IPS DF 6.9 (cell line): Measurements from ENCODE around the gene FBXO31.

Source experiments
- DNase-seq: peaks from one replicate; pipeline ENCODE4 v3.0.0-alpha.2; 2013; ENCODE audit warnings: low read depth, low spot score
- H3K27ac ChIP-seq: one replicate; pipeline ENCODE4 v1.5.1; 2013; ENCODE audit warnings: low read length, control low read depth
- H3K27me3 ChIP-seq: 2 replicates; pipeline ENCODE4 v1.6.1; 2013; ENCODE audit warnings: mild to moderate bottlenecking, low read length; ENCODE audit not compliant: control insufficient read depth, insufficient read depth
- H3K36me3 ChIP-seq: 2 replicates; pipeline ENCODE4 v1.6.1; 2013; ENCODE audit warnings: low read length; ENCODE audit not compliant: control insufficient read depth, insufficient read depth
- H3K4me1 ChIP-seq: 2 replicates; pipeline ENCODE4 v1.6.1; 2013; ENCODE audit warnings: low read length; ENCODE audit not compliant: control insufficient read depth, insufficient read depth
- H3K4me3 ChIP-seq: 2 replicates; pipeline ENCODE4 v1.5.1; 2013; ENCODE audit warnings: mild to moderate bottlenecking, low read length
- H3K9me3 ChIP-seq: 2 replicates; pipeline ENCODE4 v1.6.1; 2013; ENCODE audit warnings: low read length, inconsistent platforms; ENCODE audit not compliant: control insufficient read depth, insufficient read depth
- WGBS: extraction: QIAGEN DNeasy Blood & Tissue Kit; methylation state at CpG from one replicate; pipeline ENCODE4 v1.1.7; 2013; ENCODE audit warnings: mixed read lengths, missing lambda C conversion rate; ENCODE audit not compliant: insufficient read length, insufficient coverage; 5-methylcytosine and 5-hydroxymethylcytosine counted together

FBXO31 gene

DNA sequence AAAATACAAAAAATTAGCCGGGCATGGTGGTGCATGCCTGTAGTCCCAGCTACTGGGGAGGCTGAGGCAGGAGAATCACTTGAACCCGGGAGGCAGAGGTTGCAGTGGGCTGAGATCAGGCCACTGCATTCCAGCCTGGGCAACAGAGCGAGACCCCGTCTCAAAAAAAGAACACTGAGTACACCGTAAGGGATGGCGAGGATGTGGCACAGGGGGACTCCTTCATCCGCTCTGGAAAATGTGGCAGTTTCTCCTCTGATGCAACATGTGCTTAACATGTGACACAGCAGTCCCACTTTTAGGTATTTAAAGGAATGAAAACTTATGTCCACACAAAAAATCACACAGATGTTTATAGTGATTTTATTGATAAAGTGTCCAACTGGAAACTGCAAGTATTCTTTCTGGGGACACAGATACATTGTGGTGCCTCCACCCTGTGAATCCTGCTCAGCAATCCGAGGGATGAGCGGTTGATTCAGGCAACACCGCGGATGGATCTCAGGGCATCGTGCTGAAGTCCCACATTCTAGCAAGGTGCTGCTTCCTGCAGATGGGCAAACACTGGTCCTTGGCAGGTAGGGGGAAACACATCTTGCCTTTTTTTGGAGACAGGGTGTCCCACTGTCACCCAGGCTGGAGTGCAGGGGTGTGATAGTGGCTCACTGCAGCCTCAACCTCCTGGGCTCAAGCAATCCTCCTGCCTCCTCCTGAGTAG, 62.9 kb downstream of the FBXO31 start:
- H3K4me1 ChIP-seq = no peaks in the 10 kb centered on the region; the same call in 1 of the 2 replicates
- no peaks in the 10 kb centered on the region for H3K9me3 ChIP-seq
- DNase-seq = no peak
- no peaks in the 10 kb centered on the region for H3K27me3 ChIP-seq
- no CpG with 5 or more reads among the region's 12 CpGs for WGBS
- no peak overlapping the region for H3K27ac ChIP-seq
- H3K4me3 ChIP-seq = no peak overlapping the region
- H3K36me3 ChIP-seq = no peaks in the 10 kb centered on the region; the same call in 1 of the 2 replicates

DNA sequence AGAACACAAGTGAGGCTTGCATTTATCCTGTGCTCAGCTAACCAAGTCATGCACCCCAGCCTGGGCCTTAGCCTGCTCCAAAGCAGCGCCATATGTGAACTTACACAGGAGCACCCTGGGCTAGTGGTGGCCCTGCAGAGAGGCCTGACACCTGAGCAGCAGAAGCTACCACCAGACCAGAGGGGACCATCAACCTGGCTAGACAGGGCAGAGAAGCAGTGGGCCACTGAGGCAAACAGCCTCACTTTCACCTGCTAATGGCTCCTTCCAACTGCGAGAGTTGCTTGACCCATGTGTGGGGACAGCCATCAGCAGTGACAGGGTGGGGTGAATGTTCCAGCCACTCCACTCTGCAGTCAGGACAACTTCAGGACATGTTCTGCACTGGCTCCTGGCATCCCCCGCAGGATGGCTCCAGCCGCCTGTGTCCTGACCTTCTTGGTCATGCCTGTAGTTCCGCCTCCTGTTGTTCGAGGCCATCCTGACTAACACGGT, 63.5 kb downstream of the FBXO31 start:
- H3K4me3 ChIP-seq = no peak overlapping the region
- H3K27ac ChIP-seq = no peak overlapping the region
- H3K36me3 ChIP-seq = no peaks in the 10 kb centered on the region; the same call in 1 of the 2 replicates
- no peaks in the 10 kb centered on the region; the same call in 1 of the 2 replicates for H3K4me1 ChIP-seq
- WGBS = no CpG with 5 or more reads among the region's 7 CpGs
- DNase-seq = no peak
- no peaks in the 10 kb centered on the region for H3K27me3 ChIP-seq
- no peaks in the 10 kb centered on the region for H3K9me3 ChIP-seq

DNA sequence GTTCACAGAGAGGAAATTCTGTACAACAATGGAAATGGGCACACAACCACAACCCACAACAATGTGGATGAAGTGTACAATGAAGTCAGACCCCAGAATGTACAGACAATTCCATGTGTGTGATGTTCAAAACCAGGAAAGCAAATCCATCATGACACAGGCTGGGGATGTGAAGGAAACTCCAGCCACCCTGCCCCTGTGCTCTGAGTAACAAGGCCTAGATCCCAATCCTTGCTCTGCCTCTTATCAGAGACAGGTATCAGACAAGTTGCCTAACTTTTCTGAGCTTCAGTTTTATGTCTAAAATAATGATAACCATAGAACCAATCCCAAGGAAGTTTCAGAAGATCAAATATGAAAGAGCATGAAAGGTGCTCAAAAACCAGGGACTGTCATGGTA, 64.6 kb downstream of the FBXO31 start:
- Histone ChIP-seq H3K4me1 (no peaks in the 10 kb centered on the region; the same call in 1 of the 2 replicates), H3K9me3 (no peaks in the 10 kb centered on the region), H3K27me3 (no peaks in the 10 kb centered on the region), H3K4me3 (no peak overlapping the region), H3K36me3 (no peaks in the 10 kb centered on the region; the same call in 1 of the 2 replicates), H3K27ac (no peak overlapping the region)
- DNase-seq = no peak

DNA sequence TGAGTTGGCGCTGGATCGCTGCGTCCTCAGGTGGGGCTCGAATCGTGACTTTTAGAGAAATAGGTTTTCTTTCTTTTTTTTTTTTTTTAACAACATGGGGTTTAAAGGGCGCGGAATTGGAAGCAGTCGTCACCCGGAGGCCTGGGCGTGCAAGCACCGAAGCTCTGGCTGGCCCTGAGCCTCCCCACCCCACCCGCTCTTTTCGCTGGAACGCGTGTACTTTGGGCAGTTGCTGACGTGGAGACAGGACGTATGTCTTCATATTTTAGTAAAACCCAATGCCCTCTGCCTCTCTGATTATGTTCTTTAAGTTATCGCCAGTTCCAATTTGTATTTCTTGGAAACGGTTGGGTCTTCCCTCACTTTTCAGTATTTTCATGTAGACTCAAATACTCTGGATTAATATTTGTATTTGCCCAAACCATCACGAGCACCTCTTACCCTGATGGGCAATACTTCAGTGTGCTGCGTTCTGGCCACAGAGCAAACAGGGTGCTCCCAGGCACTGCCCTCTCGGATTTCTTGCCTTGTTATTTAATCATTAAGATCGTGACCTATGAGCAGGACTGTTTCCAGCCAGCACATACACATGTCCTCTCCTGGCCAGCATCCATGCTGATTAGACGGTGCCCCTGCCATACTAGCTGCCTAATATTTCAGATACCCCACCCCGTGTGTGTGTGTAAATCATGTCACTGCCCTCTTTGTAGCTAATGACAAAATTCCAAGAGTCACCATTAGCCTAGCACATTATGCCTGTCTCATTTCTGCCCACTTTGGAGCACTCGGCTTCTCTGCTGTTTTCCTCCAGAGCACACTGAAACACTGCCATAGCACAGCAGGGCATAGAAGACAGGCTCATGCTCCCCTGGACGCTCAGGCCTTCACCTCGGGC, 65.6 kb downstream of the FBXO31 start:
- Histone ChIP-seq H3K36me3 (no peaks in the 10 kb centered on the region), H3K27ac (no peak overlapping the region), H3K9me3 (no peaks in the 10 kb centered on the region), H3K4me3 (peak overlapping the region; percentile 82), H3K27me3 (no peaks in the 10 kb centered on the region), H3K4me1 (no peaks in the 10 kb centered on the region)
- DNase-seq = no peak
- WGBS = no CpG with 5 or more reads among the region's 28 CpGs

GRCh38 chr16:87316923-87317749, 66.4 kb downstream of the FBXO31 start, which contains the start of gene C16orf95:
Gene C16orf95, minus strand, starts transcription at chr16:87317392. Its CDS starts 150 bp downstream, at chr16:87317242.
- no peaks in the 10 kb centered on the region for H3K9me3 ChIP-seq
- H3K36me3 ChIP-seq = no peaks in the 10 kb centered on the region
- no peaks in the 10 kb centered on the region for H3K27me3 ChIP-seq
- no peaks in the 10 kb centered on the region for H3K4me1 ChIP-seq
- no peak within 1 kb of the TSS for H3K27ac ChIP-seq
- DNase-seq = peak; percentile 87
- no CpG with 5 or more reads among the region's 64 CpGs for WGBS
- peak within 1 kb of the TSS; percentile 82 for H3K4me3 ChIP-seq

- no peak for DNase-seq
- no peaks in the 10 kb centered on the region for H3K27me3 ChIP-seq
- H3K9me3 ChIP-seq = no peaks in the 10 kb centered on the region
- H3K36me3 ChIP-seq = no peaks in the 10 kb centered on the region
- WGBS = no CpG with 5 or more reads among the region's 4 CpGs
- H3K4me3 ChIP-seq = peak overlapping the region; percentile 82; the same call in 1 of the 2 replicates
- H3K27ac ChIP-seq = no peak overlapping the region
- H3K4me1 ChIP-seq = no peaks in the 10 kb centered on the region
Observed at GRCh38 chr16:87316450-87316922, 67.1 kb downstream of the FBXO31 start.

GRCh38 chr16:87314990-87315420, 68.6 kb downstream of the FBXO31 start:
- Histone ChIP-seq H3K9me3 (no peaks in the 10 kb centered on the region), H3K4me3 (no peak overlapping the region), H3K36me3 (no peaks in the 10 kb centered on the region), H3K27me3 (no peaks in the 10 kb centered on the region), H3K4me1 (no peaks in the 10 kb centered on the region), H3K27ac (no peak overlapping the region)
- no CpG with 5 or more reads among the region's 10 CpGs for WGBS
- DNase-seq = no peak

- H3K4me3 ChIP-seq = no peak overlapping the region
- no CpG with 5 or more reads among the region's 7 CpGs for WGBS
- H3K36me3 ChIP-seq = no peaks in the 10 kb centered on the region
- H3K27ac ChIP-seq = no peak overlapping the region
- DNase-seq = no peak
- H3K4me1 ChIP-seq = no peaks in the 10 kb centered on the region
- H3K9me3 ChIP-seq = no peaks in the 10 kb centered on the region
- H3K27me3 ChIP-seq = no peaks in the 10 kb centered on the region
Observed at GRCh38 chr16:87312008-87312407, 71.6 kb downstream of the FBXO31 start.

GRCh38 chr16:87311387-87311786, 72.2 kb downstream of the FBXO31 start:
- no CpG with 5 or more reads among the region's 5 CpGs for WGBS
- no peak overlapping the region for H3K4me3 ChIP-seq

DNA sequence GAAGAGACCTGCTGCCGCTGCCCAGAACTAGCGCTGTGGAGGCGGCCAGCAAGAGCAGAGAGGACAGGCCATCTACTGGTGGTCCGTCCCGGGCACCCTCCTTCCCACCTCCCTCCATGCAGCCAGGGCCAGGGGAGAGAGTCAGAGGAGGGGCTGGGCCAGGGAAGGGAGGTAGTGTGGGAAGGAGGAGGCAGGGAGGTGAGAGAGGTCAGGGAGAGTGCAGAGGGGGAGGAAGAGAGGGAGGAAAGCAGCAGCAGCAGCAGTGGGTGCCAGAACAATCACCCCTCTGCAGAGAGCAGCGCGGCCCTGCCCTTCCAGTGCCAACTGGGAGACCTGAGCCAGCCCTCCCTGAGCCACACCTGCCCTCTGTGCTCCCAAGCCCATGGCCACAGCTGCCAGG, 73.0 kb downstream of the FBXO31 start:
- H3K4me3 ChIP-seq = no peak overlapping the region
- H3K36me3 ChIP-seq = no peaks in the 10 kb centered on the region
- H3K4me1 ChIP-seq = no peaks in the 10 kb centered on the region
- H3K9me3 ChIP-seq = no peaks in the 10 kb centered on the region
- DNase-seq = no peak
- H3K27me3 ChIP-seq = no peaks in the 10 kb centered on the region
- no peak overlapping the region for H3K27ac ChIP-seq
- WGBS = no CpG with 5 or more reads among the region's 7 CpGs

More at GRCh38 chr16:87311387-87311786, 72.2 kb downstream of the FBXO31 start:
- no peaks in the 10 kb centered on the region for H3K36me3 ChIP-seq
- no peaks in the 10 kb centered on the region for H3K27me3 ChIP-seq
- DNase-seq = no peak
- H3K27ac ChIP-seq = no peak overlapping the region
- H3K4me1 ChIP-seq = no peaks in the 10 kb centered on the region
- no peaks in the 10 kb centered on the region for H3K9me3 ChIP-seq
